ENCODE results near the gene ODF2L. TPM values are rescaled to one million over a fixed set of nuclear protein-coding genes. Genes with fewer than 3 reads are reported as not detected.

ODF2L gene
- total and polyA plus RNA-seq, 12 donors = 10.2 to 277 (median 39.3) TPM

GRCh38 chr1:86317926-86318325, 78.2 kb downstream of the ODF2L start:
- no peaks in the 10 kb centered on the region for H3K36me3 ChIP-seq (replicated peaks in 1 of 2)
- H3K27me3 ChIP-seq = no peaks in the 10 kb centered on the region
- DNase-seq = no peak
- H3K4me3 ChIP-seq = no peak overlapping the region
- no peak overlapping the region for H3K27ac ChIP-seq
- no peaks in the 10 kb centered on the region for H3K4me1 ChIP-seq (replicated peaks in 1 of 2)
- TF ChIP-seq POLR2A (IDR thresholded peaks at IDR 0.05) = no peak
- TF ChIP-seq, protein P1, sequence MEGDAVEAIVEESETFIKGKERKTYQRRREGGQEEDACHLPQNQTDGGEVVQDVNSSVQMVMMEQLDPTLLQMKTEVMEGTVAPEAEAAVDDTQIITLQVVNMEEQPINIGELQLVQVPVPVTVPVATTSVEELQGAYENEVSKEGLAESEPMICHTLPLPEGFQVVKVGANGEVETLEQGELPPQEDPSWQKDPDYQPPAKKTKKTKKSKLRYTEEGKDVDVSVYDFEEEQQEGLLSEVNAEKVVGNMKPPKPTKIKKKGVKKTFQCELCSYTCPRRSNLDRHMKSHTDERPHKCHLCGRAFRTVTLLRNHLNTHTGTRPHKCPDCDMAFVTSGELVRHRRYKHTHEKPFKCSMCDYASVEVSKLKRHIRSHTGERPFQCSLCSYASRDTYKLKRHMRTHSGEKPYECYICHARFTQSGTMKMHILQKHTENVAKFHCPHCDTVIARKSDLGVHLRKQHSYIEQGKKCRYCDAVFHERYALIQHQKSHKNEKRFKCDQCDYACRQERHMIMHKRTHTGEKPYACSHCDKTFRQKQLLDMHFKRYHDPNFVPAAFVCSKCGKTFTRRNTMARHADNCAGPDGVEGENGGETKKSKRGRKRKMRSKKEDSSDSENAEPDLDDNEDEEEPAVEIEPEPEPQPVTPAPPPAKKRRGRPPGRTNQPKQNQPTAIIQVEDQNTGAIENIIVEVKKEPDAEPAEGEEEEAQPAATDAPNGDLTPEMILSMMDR (IDR thresholded peaks at IDR 0.05) = no peak
- H3K9me3 ChIP-seq (replicated peaks in 1 of 3) = no peaks in the 10 kb centered on the region
- intact Hi-C loops (cut with DNase I) = no loop called here

GRCh38 chr1:86305731-86306130, 90.4 kb downstream of the ODF2L start:
- WGBS, 4 donors = 86 to 93% (median 90%) methylated on average over 3 of the region's 3 CpGs
- Histone ChIP-seq H3K27ac (no peak overlapping the region), H3K36me3 (replicated peaks in 1 of 2) (no peaks in the 10 kb centered on the region), H3K4me3 (no peak overlapping the region), H3K9me3 (replicated peaks in 1 of 3) (no peaks in the 10 kb centered on the region), H3K4me1 (replicated peaks in 1 of 2) (no peaks in the 10 kb centered on the region), H3K27me3 (no peaks in the 10 kb centered on the region)
- no peak for TF ChIP-seq POLR2A (IDR thresholded peaks at IDR 0.05)
- TF ChIP-seq, protein P1 (IDR thresholded peaks at IDR 0.05) = no peak
- intact Hi-C loops (cut with DNase I) = no loop called here
- no peak for DNase-seq

DNA sequence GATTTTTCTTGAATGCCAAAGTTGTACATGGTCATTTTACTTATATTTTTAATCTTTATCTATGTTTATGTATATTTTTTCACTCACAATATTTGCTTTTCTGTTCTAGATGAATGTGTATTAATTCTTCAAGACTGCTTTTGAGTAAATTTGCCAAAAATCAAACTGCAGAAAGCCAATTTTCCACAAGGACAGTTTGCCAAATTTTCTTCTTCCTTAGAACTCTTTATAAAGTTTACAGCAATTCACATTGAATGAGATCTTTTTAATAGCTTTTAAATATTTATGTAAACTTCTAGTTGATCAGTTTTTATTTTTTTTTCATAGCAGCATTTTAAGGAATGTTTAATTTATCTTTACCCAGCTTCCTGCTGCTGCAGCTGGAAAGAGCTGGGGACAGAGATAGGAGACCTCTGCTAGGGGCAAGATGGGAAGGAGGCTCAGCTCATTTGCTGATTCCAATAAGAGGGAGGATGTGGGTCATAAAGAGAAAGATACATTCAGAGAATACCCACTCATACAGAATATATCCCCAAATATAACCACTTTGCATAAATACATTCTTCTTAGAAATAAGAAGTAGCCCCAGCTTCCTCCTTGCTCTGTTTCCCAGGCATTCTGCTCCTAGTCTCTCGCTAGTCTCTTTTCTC, 93.0 kb downstream of the ODF2L start:
- DNase-seq = no peak
- Histone ChIP-seq H3K36me3 (replicated peaks in 1 of 2) (no peaks in the 10 kb centered on the region), H3K9me3 (replicated peaks in 1 of 3) (no peaks in the 10 kb centered on the region), H3K27ac (no peak overlapping the region), H3K4me1 (replicated peaks in 1 of 2) (no peaks in the 10 kb centered on the region), H3K4me3 (no peak overlapping the region), H3K27me3 (no peaks in the 10 kb centered on the region)
- intact Hi-C loops (cut with DNase I) = no loop called here
- WGBS, 4 donors = 86 to 96% (median 91%) methylated on average over 1 of the region's 1 CpG
- TF ChIP-seq, protein P1 (IDR thresholded peaks at IDR 0.05) = no peak
- no peak for TF ChIP-seq POLR2A (IDR thresholded peaks at IDR 0.05)

Small RNA genes within 50 kb of the gene (microRNA-seq; reads per million reads assigned to microRNA genes)
- 0 reads per million in 3 donors for gene MIR7856

Small RNA genes within 50 kb of the gene (small RNA-seq; reads per million reads assigned to genes)
- 0 reads per million in 2 donors for gene MIR7856

Other genes with a start within 250 kb of the ODF2L start
- under 1 TPM in 6 of 9 donors, not detected in 3; 0.07 to 0.50 (median 0.13) TPM for gene COL24A1, start 239.6 kb downstream of the ODF2L start, total RNA-seq
- under 1 TPM; 0.02 to 0.16 (median 0.07) TPM for gene COL24A1, start 239.6 kb downstream of the ODF2L start, polyA plus RNA-seq
- gene CLCA2, start 27.8 kb upstream of the ODF2L start, total RNA-seq = 1 to 10 TPM in 1 of 9 donors, under 1 TPM in 6, not detected in 2; 0.11 to 1.1 (median 0.28) TPM
- under 1 TPM; 0.13 to 0.35 (median 0.16) TPM for gene CLCA2, start 27.8 kb upstream of the ODF2L start, polyA plus RNA-seq
- under 1 TPM in 3 of 9 donors, not detected in 6; 0.14 to 0.22 (median 0.15) TPM for gene CLCA1, start 72.6 kb upstream of the ODF2L start, total RNA-seq
- gene CLCA1, start 72.6 kb upstream of the ODF2L start, polyA plus RNA-seq = under 1 TPM in 1 of 3 donors, not detected in 2; 0.08 TPM
- under 1 TPM in 1 of 9 donors, not detected in 8; 0.07 TPM for gene CLCA4, start 150.8 kb upstream of the ODF2L start, total RNA-seq
- under 1 TPM in 2 of 3 donors, not detected in 1; 0.20 to 0.24 TPM for gene CLCA4, start 150.8 kb upstream of the ODF2L start, polyA plus RNA-seq

Data from adrenal gland (tissue), 12 donors.